Right cardiac atrium (tissue), 5 donors: ENCODE measurements around the gene EIF4E1B. TPM values are rescaled to one million over a fixed set of nuclear protein-coding genes. Genes with fewer than 3 reads are reported as not detected.
A peak's percentile ranks its signal among the peaks of the same experiment; 100 is the strongest.

Experiments used
- ATAC-seq, 2 donors: fragments of 200-7000 bp; cut with Tn5 transposase; one replicate each; pipeline versions ENCODE4 v1.8.0 to v1.9.1; 2020; ENCODE audit warnings: moderate library complexity in 2 of 2, mild to moderate bottlenecking in 1 of 2
- DNase-seq, 3 donors: peaks; one replicate each; pipeline ENCODE4 v3.0.0-alpha.2; 2020
- H3K27ac ChIP-seq: one replicate; pipeline ENCODE4 v1.5.1; 2013; ENCODE audit warnings: mild to moderate bottlenecking, low read length, control low read depth, moderate library complexity
- H3K27me3 ChIP-seq: one replicate; pipeline ENCODE4 v1.6.1; 2013; ENCODE audit not compliant: control insufficient read depth, insufficient read depth
- H3K4me1 ChIP-seq: one replicate; pipeline ENCODE4 v1.6.1; 2013; ENCODE audit warnings: low read length; ENCODE audit not compliant: control insufficient read depth, insufficient read depth
- H3K4me3 ChIP-seq: one replicate; pipeline ENCODE4 v1.5.1; 2013; ENCODE audit warnings: low read length, control low read depth
- H3K9me3 ChIP-seq: one replicate; pipeline ENCODE4 v1.6.1; 2013; ENCODE audit warnings: low read length; ENCODE audit not compliant: control insufficient read depth
- WGBS: extraction: QIAGEN DNeasy Blood & Tissue Kit; methylation state at CpG from one replicate; pipeline ENCODE4 v1.1.7; 2013; 5-methylcytosine and 5-hydroxymethylcytosine counted together
- intact Hi-C, 4 donors: fragments of 100-400 bp; cut with DNase I; formaldehyde crosslinking; loops; one replicate each; pipeline versions ENCODE4 v1.11.0 to v1.14.0; 2022 to 2023
- polyA plus RNA-seq: library from polyadenylated mRNA; stranded (reverse); fragments of 200-250 nt; gene quantifications from one replicate; pipeline ENCODE4 v1.2.3, GENCODE V29; 2013
- total RNA-seq, 4 donors: library from RNA; stranded (reverse); fragmentation: NEBNext Ultra II Directional; extraction: Animal tissue kit (Norgen Biotek cat#: 25700); gene quantifications; one replicate each; pipeline ENCODE4 v1.2.1, GENCODE V29; 2021
- donor health status: healthy with polysubstance abuse.
- donor health status: DM: no; HTN: yes; CAD: no.
- donor health status: DM: no; HTN: no; CAD: no.
- donor health status: DM: no; HTN: yes; CAD: no; lungs with severe emphysema.
- donor health status: DM: yes; HTN: yes; CAD: no.

The EIF4E1B gene
- total and polyA plus RNA-seq, 5 donors = not detected

DNA sequence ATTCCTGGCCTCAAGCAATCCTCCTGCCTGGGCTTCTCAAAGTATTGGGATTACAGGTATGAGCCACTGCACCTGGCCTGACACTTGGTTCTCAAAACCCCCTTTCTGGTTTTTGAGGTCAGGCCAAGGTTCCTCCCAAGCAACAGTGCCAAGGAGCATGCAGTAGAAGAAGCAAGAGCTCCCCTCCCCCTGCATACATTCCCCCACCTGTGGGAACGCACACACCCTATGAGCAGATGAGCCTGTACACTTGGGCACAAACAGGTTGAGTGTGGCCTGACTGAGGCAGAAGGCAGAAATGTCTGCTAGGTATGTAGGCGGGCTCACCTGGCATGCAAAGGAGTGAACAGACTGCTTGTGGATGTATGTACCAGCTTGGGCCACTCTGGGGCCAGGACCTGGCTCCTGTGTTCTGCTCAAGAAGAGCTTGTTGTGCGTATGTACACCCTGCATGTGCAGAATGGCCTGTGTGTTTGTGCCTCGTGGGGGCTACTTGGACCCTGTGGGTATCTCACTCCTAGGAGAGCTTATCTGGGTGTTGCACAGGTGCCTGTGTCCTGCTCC, 22.3 kb upstream of the EIF4E1B start:
- peaks cover 4% of the 10 kb centered on the region for H3K4me1 ChIP-seq
- H3K27ac ChIP-seq = no peak overlapping the region
- DNase-seq (peak in 2 of 3 donors; percentile 10 to 41), ATAC-seq (no peak)
- intact Hi-C loops = no loop called here
- 93% methylated on average over 4 of the region's 4 CpGs for WGBS
- H3K4me3 ChIP-seq = no peak overlapping the region
- no peaks in the 10 kb centered on the region for H3K9me3 ChIP-seq
- H3K27me3 ChIP-seq = no peaks in the 10 kb centered on the region

DNA sequence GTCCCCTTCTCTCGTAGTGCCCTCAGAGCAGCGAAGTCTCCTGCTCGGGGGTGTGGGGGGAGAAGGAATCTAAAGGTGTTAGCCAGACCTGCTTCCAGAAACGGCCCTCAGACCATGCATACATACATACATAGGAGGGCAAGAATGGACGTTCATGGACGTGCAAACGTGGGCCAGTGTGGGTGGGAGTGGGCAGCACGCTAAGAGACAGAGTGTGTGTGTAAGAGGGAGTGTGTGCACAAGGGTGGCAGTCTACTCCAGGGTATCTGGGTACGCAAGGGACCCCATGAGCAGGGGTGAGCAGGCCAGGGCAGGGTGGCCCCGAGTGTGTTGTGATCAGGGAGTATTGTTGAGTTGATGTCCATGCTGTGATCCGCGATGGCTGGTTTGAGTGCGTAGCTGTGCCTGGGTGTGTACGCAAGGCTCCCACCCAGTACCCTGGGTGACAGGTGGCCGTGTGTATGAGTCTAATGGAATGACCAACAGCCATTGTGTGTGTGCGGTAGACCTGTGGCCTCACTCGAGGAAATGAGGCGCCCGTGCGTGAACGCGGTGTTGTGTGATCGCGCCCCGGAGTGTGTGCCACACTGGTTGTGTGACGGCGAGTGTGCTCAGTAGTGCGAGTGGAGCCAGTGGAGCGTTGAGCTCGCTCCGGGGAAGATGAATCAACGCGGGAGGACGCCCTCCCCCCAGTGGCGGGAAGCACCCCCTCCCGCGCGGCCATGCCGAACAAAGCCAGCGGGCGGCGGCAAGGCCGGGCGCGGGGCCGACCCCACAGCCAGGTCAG, 21.3 kb upstream of the EIF4E1B start:
- peaks cover 4% of the 10 kb centered on the region for H3K4me1 ChIP-seq
- peak overlapping the region; percentile 89 for H3K4me3 ChIP-seq
- intact Hi-C loops = no loop called here
- no peaks in the 10 kb centered on the region for H3K9me3 ChIP-seq
- H3K27me3 ChIP-seq = no peaks in the 10 kb centered on the region
- DNase-seq (peak in 1 of 3 donors; percentile 55), ATAC-seq (no peak)
- 30% methylated on average over 46 of the region's 46 CpGs for WGBS
- H3K27ac ChIP-seq = no peak overlapping the region

DNA sequence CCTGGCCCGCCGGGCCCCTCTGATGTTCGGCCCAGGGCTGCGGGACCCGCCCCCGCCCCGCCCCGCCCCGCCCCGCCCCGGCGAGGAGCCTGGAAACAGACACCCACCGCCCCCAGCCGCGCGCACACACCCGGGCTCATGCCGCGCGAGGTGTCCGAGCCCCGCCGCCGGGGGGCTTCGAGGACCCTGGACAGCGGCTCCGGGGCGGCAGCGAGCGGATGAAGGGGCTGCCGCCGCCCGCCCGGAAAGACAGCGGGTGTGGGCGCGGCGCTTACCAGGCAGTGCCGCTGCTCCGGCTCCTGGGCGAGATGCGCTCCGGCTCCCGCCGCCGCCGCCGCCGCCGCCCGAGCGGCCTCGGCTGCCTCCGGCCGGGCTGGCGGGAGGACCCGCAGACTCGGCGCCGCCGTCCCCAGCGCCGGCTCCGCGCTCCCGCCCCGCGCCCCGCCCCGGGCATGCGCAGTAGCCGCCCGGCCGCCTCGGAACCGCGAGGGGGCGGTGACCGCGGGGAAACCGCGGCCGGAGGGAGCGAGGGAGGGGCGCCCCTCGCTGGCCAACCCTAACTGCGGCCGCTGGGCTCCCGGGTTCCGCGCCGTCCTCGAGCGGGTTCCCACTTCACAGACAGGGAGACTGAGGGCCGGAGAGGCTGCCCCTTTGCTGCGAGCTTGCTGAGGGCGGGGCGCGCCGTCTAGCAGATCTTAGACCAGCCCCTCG, 20.6 kb upstream of the EIF4E1B start, which contains the start of gene GPRIN1:
Gene GPRIN1 (minus strand): TSS at position 433 of the 711 bp plus-strand sequence. CDS start 10,322 bp downstream, outside the sequence.
- ATAC-seq (peak; percentile 80 to 87), DNase-seq (peak; percentile 55 to 86 (median 85))
- intact Hi-C loops = no loop called here
- under 1% methylated on average over 101 of the region's 101 CpGs for WGBS
- H3K4me1 ChIP-seq = peaks cover 4% of the 10 kb centered on the region
- H3K27me3 ChIP-seq = no peaks in the 10 kb centered on the region
- H3K9me3 ChIP-seq = no peaks in the 10 kb centered on the region
- peak within 1 kb of the TSS; percentile 89 for H3K4me3 ChIP-seq
- H3K27ac ChIP-seq = no peak within 1 kb of the TSS

DNA sequence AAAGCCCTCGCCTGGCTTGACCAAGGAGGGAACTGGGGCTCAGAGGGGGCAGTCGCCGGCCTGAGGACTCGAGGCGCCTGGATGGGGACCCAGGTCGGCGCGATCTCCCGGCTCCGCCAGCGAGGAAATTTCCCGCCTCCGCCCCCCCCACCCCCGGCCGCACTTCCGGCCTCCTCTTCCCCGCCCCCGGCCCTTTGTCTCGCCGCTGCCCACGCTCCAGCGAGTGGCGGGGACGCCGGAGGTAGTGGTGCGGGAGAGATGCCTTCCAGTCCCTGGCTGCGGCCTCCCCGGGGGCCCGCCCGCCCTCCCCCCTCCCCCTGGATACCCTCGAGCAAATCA, 20.1 kb upstream of the EIF4E1B start:
- WGBS = 5% methylated on average over 31 of the region's 31 CpGs
- no peak for ATAC-seq
- intact Hi-C loops = no loop called here
- Histone ChIP-seq H3K4me3 (peak overlapping the region; percentile 89), H3K9me3 (no peaks in the 10 kb centered on the region), H3K27me3 (no peaks in the 10 kb centered on the region), H3K4me1 (peaks cover 4% of the 10 kb centered on the region), H3K27ac (no peak overlapping the region)
- DNase-seq = no peak

DNA sequence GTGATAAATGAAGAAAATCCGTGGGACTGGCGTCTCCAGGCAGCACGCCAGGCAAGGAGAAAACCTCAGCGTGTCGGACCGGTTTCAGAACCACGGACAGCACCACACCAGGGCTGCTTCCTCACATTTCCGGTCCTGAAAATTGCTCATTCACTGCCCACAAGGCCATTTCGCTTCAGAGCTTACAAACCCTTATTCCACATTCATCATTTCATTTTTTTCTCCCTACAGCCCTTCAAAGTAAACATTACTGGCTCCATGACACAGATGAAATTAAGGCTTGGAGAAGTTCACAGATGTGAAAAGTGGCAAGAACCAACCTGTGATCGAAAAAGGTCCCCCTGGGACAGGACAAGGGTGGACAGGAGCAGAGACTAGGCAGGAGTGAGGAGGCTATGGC, 19.0 kb upstream of the EIF4E1B start:
- H3K9me3 ChIP-seq = no peaks in the 10 kb centered on the region
- intact Hi-C loops = no loop called here
- H3K4me3 ChIP-seq = no peak overlapping the region
- WGBS = 9% methylated on average over 10 of the region's 10 CpGs
- H3K27ac ChIP-seq = no peak overlapping the region
- peaks cover 4% of the 10 kb centered on the region for H3K4me1 ChIP-seq
- DNase-seq (peak; percentile 85 to 92 (median 90)), ATAC-seq (no peak)
- no peaks in the 10 kb centered on the region for H3K27me3 ChIP-seq

DNA sequence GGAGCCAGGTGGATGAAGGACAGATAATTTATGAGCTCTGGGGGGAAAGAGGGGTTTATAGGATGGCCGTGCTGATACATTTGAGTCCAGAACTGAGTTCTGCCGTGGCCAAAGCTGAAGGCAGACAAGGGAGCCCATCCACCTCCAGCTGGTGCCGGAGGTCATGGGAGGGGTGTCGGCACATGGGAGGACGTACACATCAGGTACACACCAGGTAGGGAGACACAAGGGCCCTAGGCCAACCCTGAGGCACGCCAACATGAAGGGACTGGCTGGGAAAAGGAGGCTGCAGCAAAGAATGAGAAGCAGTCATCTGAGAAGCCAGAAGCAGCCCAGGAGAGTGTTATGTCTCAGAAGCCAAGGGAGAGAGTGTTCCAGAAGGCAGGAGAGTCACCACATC, 18.5 kb upstream of the EIF4E1B start:
- no peak overlapping the region for H3K4me3 ChIP-seq
- ATAC-seq (no peak), DNase-seq (peak in 1 of 3 donors; percentile 16)
- intact Hi-C loops = no loop called here
- H3K4me1 ChIP-seq = peaks cover 4% of the 10 kb centered on the region
- no peaks in the 10 kb centered on the region for H3K27me3 ChIP-seq
- WGBS = 82% methylated on average over 6 of the region's 6 CpGs
- H3K9me3 ChIP-seq = no peaks in the 10 kb centered on the region
- no peak overlapping the region for H3K27ac ChIP-seq

DNA sequence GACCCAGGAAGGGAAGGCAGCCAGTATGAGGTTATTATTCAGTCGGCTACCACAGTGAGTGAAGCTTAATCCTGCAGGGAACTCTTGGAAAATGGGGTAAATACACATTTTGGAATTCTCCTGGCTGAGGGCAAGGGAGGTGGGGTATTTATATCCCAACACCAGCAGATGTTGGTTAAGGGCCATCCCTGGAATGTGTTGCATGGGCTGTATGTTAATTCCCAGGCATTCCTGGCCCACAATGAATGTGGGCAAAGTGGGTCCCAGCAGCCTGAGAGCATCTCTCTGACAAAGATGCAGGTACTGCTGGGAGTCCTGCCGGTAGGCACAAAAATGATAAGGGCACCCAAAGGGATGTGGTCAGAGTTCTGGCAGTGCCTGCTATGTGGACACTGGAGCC, 17.6 kb upstream of the EIF4E1B start:
- ATAC-seq = no peak
- no peak for DNase-seq
- peaks cover 4% of the 10 kb centered on the region for H3K4me1 ChIP-seq
- no peak overlapping the region for H3K4me3 ChIP-seq
- H3K9me3 ChIP-seq = no peaks in the 10 kb centered on the region
- no peaks in the 10 kb centered on the region for H3K27me3 ChIP-seq
- WGBS = 69% methylated on average over 2 of the region's 2 CpGs
- H3K27ac ChIP-seq = no peak overlapping the region
- intact Hi-C loops = no loop called here

DNA sequence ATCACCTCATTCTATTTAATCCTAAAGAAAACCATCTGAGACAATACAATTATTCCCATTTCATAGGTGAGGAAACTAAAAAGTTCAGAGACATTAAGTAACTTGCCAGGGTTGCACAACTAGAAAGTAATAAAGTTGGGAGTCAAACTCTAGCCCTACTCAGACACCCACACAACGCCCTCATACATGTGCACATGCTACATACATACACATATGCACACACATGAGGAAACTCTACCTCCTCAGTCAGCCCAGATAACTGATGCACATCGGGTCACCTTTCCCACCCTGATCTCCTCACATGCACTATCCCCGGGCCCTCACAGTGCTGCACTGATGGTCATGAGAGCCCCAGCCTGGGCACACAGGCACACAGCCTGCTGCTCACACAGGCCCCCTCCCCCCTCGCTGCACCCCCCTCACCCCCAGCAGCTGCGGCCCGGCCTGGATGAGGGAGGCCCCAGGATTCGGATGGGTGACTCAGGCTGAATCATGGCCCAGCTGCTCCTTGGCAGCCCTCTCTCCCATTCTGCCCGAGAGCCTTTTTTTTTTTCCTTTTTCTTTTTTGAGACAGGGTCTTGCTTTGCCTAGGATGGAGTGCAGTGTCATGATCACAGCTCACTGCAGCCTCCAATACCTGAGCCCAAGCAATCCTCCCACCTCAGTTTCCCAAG, 15.5 kb upstream of the EIF4E1B start:
- WGBS = 59% methylated on average over 8 of the region's 8 CpGs
- DNase-seq (peak in 1 of 3 donors; percentile 13), ATAC-seq (no peak)
- intact Hi-C loops = no loop called here
- H3K9me3 ChIP-seq = no peaks in the 10 kb centered on the region
- H3K27ac ChIP-seq = no peak overlapping the region
- H3K4me1 ChIP-seq = no peaks in the 10 kb centered on the region
- no peak overlapping the region for H3K4me3 ChIP-seq
- H3K27me3 ChIP-seq = no peaks in the 10 kb centered on the region

DNA sequence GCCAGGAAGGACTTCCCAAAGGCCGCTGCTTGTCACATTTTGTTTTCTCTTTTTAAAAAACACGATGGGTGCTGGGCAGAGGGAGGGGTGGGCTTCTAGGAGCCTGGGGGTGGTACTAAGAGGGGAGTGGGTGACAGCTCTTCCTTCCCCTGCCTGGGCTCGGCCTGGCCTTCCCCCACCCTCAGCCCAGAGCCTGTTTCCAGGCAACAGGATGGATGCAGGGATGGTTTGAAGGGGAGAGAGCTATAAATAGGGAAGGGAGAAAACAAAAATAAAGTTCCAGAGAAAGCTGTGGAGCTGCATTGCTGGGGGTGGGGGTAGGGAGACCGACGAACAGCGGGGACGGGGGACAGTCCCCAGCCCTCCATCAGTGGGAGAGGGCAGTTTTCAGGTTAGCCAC, 14.0 kb upstream of the EIF4E1B start:
- no peak for ATAC-seq
- H3K27ac ChIP-seq = no peak overlapping the region
- no peaks in the 10 kb centered on the region for H3K27me3 ChIP-seq
- no peak overlapping the region for H3K4me3 ChIP-seq
- 56% methylated on average over 7 of the region's 7 CpGs for WGBS
- no peaks in the 10 kb centered on the region for H3K4me1 ChIP-seq
- no peaks in the 10 kb centered on the region for H3K9me3 ChIP-seq
- peak in 1 of 3 donors; percentile 5 for DNase-seq
- intact Hi-C loops = no loop called here

DNA sequence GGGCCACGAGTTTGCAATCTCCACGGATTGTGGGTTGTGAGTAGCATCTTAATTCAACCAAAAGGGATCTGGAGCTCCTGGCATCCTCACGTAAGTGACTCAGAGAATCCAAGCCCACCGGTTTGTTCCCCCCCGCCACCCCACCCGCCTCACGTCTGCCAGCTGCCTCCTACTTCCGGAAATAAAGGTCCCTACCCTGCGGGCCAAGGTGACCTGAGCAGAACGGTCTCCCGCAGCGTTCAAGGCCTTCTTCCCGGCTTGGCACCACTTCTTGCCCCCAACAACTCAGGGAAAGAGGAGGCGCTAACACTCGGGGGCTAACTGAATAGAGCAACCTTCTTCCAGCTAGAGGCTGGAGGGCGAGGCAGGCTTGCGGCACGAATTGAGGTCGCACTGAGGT, 11.7 kb upstream of the EIF4E1B start:
- H3K4me1 ChIP-seq = no peaks in the 10 kb centered on the region
- no peaks in the 10 kb centered on the region for H3K27me3 ChIP-seq
- H3K27ac ChIP-seq = no peak overlapping the region
- ATAC-seq (no peak), DNase-seq (peak in 1 of 3 donors; percentile 43)
- intact Hi-C loops = no loop called here
- no peak overlapping the region for H3K4me3 ChIP-seq
- H3K9me3 ChIP-seq = no peaks in the 10 kb centered on the region
- 28% methylated on average over 19 of the region's 19 CpGs for WGBS

DNA sequence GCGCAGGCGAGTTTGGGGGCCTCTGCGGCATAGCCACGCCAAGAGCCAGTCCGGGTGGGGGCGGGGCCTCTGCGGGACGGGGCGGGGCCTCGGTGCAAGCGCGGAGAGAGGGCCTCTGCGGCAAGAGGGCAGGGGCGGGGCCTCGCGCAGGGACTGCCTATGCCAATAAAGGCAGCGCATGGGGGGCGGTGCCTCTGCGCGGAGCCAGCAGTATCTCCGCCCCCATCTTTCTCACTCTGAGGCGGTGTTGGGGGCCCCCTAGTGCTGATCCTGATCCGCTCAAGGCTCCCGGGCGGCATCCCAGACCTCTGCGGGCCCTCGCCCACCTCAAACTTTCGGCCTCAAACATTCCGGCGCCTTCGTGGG, 11.3 kb upstream of the EIF4E1B start:
- Histone ChIP-seq H3K27ac (no peak overlapping the region), H3K4me3 (no peak overlapping the region), H3K4me1 (no peaks in the 10 kb centered on the region), H3K27me3 (no peaks in the 10 kb centered on the region), H3K9me3 (no peaks in the 10 kb centered on the region)
- WGBS = 5% methylated on average over 31 of the region's 31 CpGs
- peak; percentile 69 to 87 for ATAC-seq
- intact Hi-C loops = no loop called here
- DNase-seq = peak; percentile 67 to 89 (median 88)
